Type B pancreatic cell (in vitro differentiated cells): ENCODE measurements around the gene RANBP10. TPM values are rescaled to one million over a fixed set of nuclear protein-coding genes. Genes with fewer than 3 reads are reported as not detected.

Experiments
- DNase-seq: peaks from one replicate; pipeline ENCODE4 v3.0.0; 2021; ENCODE audit warnings: mixed read lengths; ENCODE audit not compliant: unreplicated experiment; ENCODE audit errors: extremely low spot score
- H3K27ac Mint-ChIP-seq: 2 replicates; pipeline ENCODE4 v1.8.0; 2021; ENCODE audit warnings: mild to moderate bottlenecking, mixed read lengths
- H3K27me3 Mint-ChIP-seq: 2 replicates; pipeline ENCODE4 v1.8.0; 2021; ENCODE audit warnings: mixed read lengths
- H3K36me3 Mint-ChIP-seq: 2 replicates; pipeline ENCODE4 v1.8.0; 2021; ENCODE audit warnings: mixed read lengths
- H3K4me1 Mint-ChIP-seq: one replicate; pipeline ENCODE4 v1.8.0; 2021; ENCODE audit warnings: mixed read lengths; ENCODE audit not compliant: unreplicated experiment
- H3K4me3 Mint-ChIP-seq: 2 replicates; pipeline ENCODE4 v1.8.0; 2021; ENCODE audit warnings: mild to moderate bottlenecking, mixed read lengths
- H3K9me3 Mint-ChIP-seq: 2 replicates; pipeline ENCODE4 v1.8.0; 2021; ENCODE audit warnings: mixed read lengths
- CTCF ChIP-seq: fragments of 200-600 bp; sonication (generic); conservative IDR thresholded peaks from 2 replicates; pipeline ENCODE4 v1.5.0; 2021; ENCODE audit warnings: antibody characterized with exemption, mild to moderate bottlenecking
- total RNA-seq: library from RNA; stranded (reverse); gene quantifications from 2 replicates; pipeline ENCODE4 v1.2.1, GENCODE V29; 2021; ENCODE audit warnings: low replicate concordance

The RANBP10 gene
- total RNA-seq, 1 donor from 2014 or later, result 27.3 TPM

- no peak for TF ChIP-seq CTCF
- H3K36me3 Mint-ChIP-seq, result peaks cover 9% of the 10 kb centered on the region
- DNase-seq, result no peak
- no peaks in the 10 kb centered on the region for H3K27me3 Mint-ChIP-seq
- peaks cover 17% of the 10 kb centered on the region for H3K4me1 Mint-ChIP-seq
- H3K9me3 Mint-ChIP-seq, result no peaks in the 10 kb centered on the region
- peak overlapping the region; percentile 28 for H3K27ac Mint-ChIP-seq
- no peak overlapping the region for H3K4me3 Mint-ChIP-seq
Observed at GRCh38 chr16:67708368-67708771, 98.0 kb downstream of the RANBP10 start.

- Mint-ChIP-seq H3K4me3 (no peak overlapping the region), H3K4me1 (peaks cover 18% of the 10 kb centered on the region), H3K36me3 (peaks cover 9% of the 10 kb centered on the region), H3K27me3 (no peaks in the 10 kb centered on the region), H3K9me3 (no peaks in the 10 kb centered on the region), H3K27ac (no peak overlapping the region)
- no peak for DNase-seq
- no peak for TF ChIP-seq CTCF
Observed at GRCh38 chr16:67707790-67708189, 98.6 kb downstream of the RANBP10 start.

- Mint-ChIP-seq H3K27ac (no peak overlapping the region), H3K4me3 (no peak overlapping the region), H3K27me3 (no peaks in the 10 kb centered on the region), H3K9me3 (no peaks in the 10 kb centered on the region), H3K36me3 (peaks cover 9% of the 10 kb centered on the region), H3K4me1 (peaks cover 18% of the 10 kb centered on the region)
- TF ChIP-seq CTCF, result no peak
- DNase-seq, result no peak
Observed at GRCh38 chr16:67707210-67707609, 99.2 kb downstream of the RANBP10 start.

- Mint-ChIP-seq H3K4me3 (no peak overlapping the region), H3K36me3 (peaks cover 9% of the 10 kb centered on the region), H3K4me1 (peaks cover 10% of the 10 kb centered on the region), H3K27ac (peak overlapping the region; percentile 86), H3K27me3 (no peaks in the 10 kb centered on the region), H3K9me3 (no peaks in the 10 kb centered on the region)
- DNase-seq, result no peak
- TF ChIP-seq CTCF, result no peak
Observed at GRCh38 chr16:67704110-67704509, 102.2 kb downstream of the RANBP10 start.

DNA sequence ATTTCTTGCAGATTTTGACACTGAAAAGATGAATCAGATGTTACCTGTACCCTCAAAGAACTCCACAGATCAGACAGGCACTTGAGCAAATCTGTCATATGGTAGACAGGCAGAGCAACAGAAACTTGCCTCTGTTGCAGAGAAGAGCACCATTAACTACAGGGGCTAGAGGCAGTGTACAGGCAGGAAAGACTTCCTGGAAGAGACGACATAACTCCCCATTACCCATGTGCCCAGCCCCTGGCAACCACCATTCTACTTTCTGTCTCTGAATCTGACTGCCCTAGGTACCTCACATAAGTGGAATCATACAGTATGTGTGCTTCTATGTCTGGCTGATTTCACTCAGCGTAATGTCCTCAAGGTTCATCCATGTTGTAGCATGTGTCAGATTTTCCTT lies 102.7 kb downstream of the RANBP10 start:
- H3K27ac Mint-ChIP-seq, result peak overlapping the region; percentile 86

More for the DNA sequence above, 102.7 kb downstream of the RANBP10 start:
- peak overlapping the region; percentile 41 for H3K4me3 Mint-ChIP-seq
- no peak for TF ChIP-seq CTCF
- DNase-seq, result no peak
- H3K36me3 Mint-ChIP-seq, result peaks cover 12% of the 10 kb centered on the region
- peaks cover 10% of the 10 kb centered on the region for H3K4me1 Mint-ChIP-seq
- no peaks in the 10 kb centered on the region for H3K27me3 Mint-ChIP-seq
- H3K9me3 Mint-ChIP-seq, result no peaks in the 10 kb centered on the region
